Endothelial cell of umbilical vein (primary cell): ENCODE results near the gene TRIM2. TPM values are rescaled to one million over a fixed set of nuclear protein-coding genes. Genes with fewer than 3 reads are reported as not detected.

Experiments used
- BruUV-seq: library from RNA; stranded (reverse); fragments of 400-500 nt; replicated peaks from 2 replicates; lab custom pipeline; 2021; lab: Mats Ljungman, UMichigan
- CTCF ChIA-PET: fragments of 300-600, 350-600 bp; sonication (Branson Sonifier 250); formaldehyde crosslinking; loops from one replicate; lab custom pipeline; 2021; ENCODE audit warnings: antibody characterized with exemption, inconsistent platforms; lab: Charles Lee
- POLR2A ChIA-PET: fragments of 300-600, 350-600 bp; sonication (Branson Sonifier 250); formaldehyde crosslinking; loops from one replicate; lab custom pipeline; 2021; ENCODE audit warnings: antibody characterized with exemption, inconsistent platforms; lab: Charles Lee
- DNase-seq: peaks from one replicate; pipeline ENCODE4 v3.0.0-alpha.2; 2011; ENCODE audit warnings: low read depth, low spot score
- FAIRE-seq: peaks from 2 replicates; lab custom pipeline; 2011; peaks lifted over from hg19 to GRCh38; lab: Jason Lieb, UNC
- H2AFZ ChIP-seq: 2 replicates; pipeline ENCODE4 v1.6.0; 2012; ENCODE audit warnings: low read depth, low read length, control low read depth, inconsistent platforms
- H3K27ac ChIP-seq: 2 replicates; pipeline ENCODE4 v1.5.1; 2011; ENCODE audit warnings: low read depth, mild to moderate bottlenecking, control low read depth, low read length, moderate library complexity; ENCODE audit not compliant: insufficient read depth
- H3K27me3 ChIP-seq, 2 experiments: 2 replicates each; pipeline versions ENCODE4 v1.6.0 to v1.6.1; 2011; ENCODE audit warnings: low read length in 2 of 2, mixed read lengths in 1 of 2; ENCODE audit not compliant: control insufficient read depth in 2 of 2, insufficient read depth in 2 of 2
- H3K36me3 ChIP-seq, 2 experiments: 2 replicates in 1 of 2; 3 replicates in 1 of 2; pipeline ENCODE4 v1.5.1; 2011; ENCODE audit warnings: low read length in 2 of 2, mild to moderate bottlenecking in 1 of 2, moderate library complexity in 1 of 2; ENCODE audit not compliant: control insufficient read depth in 2 of 2, insufficient read depth in 2 of 2; ENCODE audit errors: extremely low read depth in 1 of 2
- H3K4me1 ChIP-seq: 3 replicates; pipeline ENCODE4 v1.5.1; 2011; ENCODE audit warnings: mild to moderate bottlenecking, low read length; ENCODE audit not compliant: control insufficient read depth, insufficient read depth; ENCODE audit errors: extremely low read depth
- H3K4me2 ChIP-seq: 2 replicates; pipeline ENCODE4 v1.6.1; 2011; ENCODE audit warnings: low read length, control low read depth, mixed read lengths; ENCODE audit not compliant: insufficient read depth
- H3K4me3 ChIP-seq, 3 experiments: fragments of 200-600 bp in 1 of 3; sonication (generic), shearing (Covaris generic) in 1 of 3; replicated peaks in 1 of 3; 2 replicates each; pipeline ENCODE4 v1.5.1; 2011 to 2016; ENCODE audit warnings: control low read depth in 3 of 3, low read length in 3 of 3, mild to moderate bottlenecking in 2 of 3, inconsistent platforms in 1 of 3, low read depth in 1 of 3, moderate library complexity in 1 of 3; ENCODE audit not compliant: insufficient read depth in 1 of 3
- H3K79me2 ChIP-seq: 2 replicates; pipeline ENCODE4 v1.6.0; 2012; ENCODE audit warnings: low read length, inconsistent platforms; ENCODE audit not compliant: control insufficient read depth, insufficient read depth
- H3K9ac ChIP-seq: replicated peaks from 2 replicates; pipeline ENCODE3; 2011; ENCODE audit warnings: low read length, control low read depth; ENCODE audit not compliant: insufficient read depth; ENCODE audit errors: extremely low read depth
- H3K9me1 ChIP-seq: replicated peaks from 3 replicates; pipeline ENCODE4 v1.6.0; 2011; ENCODE audit warnings: mild to moderate bottlenecking, low read length; ENCODE audit not compliant: control insufficient read depth, insufficient read depth; ENCODE audit errors: extremely low read depth
- H3K9me3 ChIP-seq: replicated peaks from 2 replicates; pipeline ENCODE4 v1.5.1; 2012; ENCODE audit warnings: low read length, inconsistent platforms; ENCODE audit not compliant: control insufficient read depth, insufficient read depth
- H4K20me1 ChIP-seq: replicated peaks from 2 replicates; pipeline ENCODE3; 2011; ENCODE audit warnings: mild to moderate bottlenecking, low read length; ENCODE audit not compliant: control insufficient read depth, insufficient read depth; ENCODE audit errors: extremely low read depth
- CTCF ChIP-seq, 2 donors: IDR thresholded peaks; 1 replicate in 1 of 2; 2 replicates in 1 of 2; pipeline ENCODE4 v1.5.1; 2011; ENCODE audit warnings: low read length in 2 of 2, mild to moderate bottlenecking in 2 of 2, moderate library complexity in 2 of 2, control low read depth in 1 of 2, inconsistent platforms in 1 of 2, low read depth in 1 of 2; ENCODE audit not compliant: insufficient read depth in 1 of 2; ENCODE audit errors: extremely low read depth in 1 of 2
- EZH2 ChIP-seq: IDR thresholded peaks from 2 replicates; pipeline ENCODE4 v1.6.1; 2012; ENCODE audit warnings: borderline replicate concordance, low read depth, mild to moderate bottlenecking, moderate library complexity, low read length, inconsistent platforms; ENCODE audit not compliant: severe bottlenecking
- FOS ChIP-seq: IDR thresholded peaks from 2 replicates; pipeline ENCODE4 v1.6.1; 2011; ENCODE audit warnings: mild to moderate bottlenecking, low read length, moderate library complexity, borderline replicate concordance; ENCODE audit not compliant: insufficient read depth
- GATA2 ChIP-seq: IDR thresholded peaks from 2 replicates; pipeline ENCODE4 v1.7.0; 2011; ENCODE audit warnings: low read depth, mild to moderate bottlenecking, moderate library complexity, mixed read lengths, low read length; ENCODE audit not compliant: insufficient read length, insufficient read depth
- JUN ChIP-seq: IDR thresholded peaks from 2 replicates; pipeline ENCODE4 v1.6.1; 2011; ENCODE audit warnings: borderline replicate concordance, low read depth; ENCODE audit not compliant: insufficient read length, insufficient read depth
- MAX ChIP-seq: IDR thresholded peaks from 2 replicates; pipeline ENCODE4 v1.6.1; 2011; ENCODE audit not compliant: insufficient read depth, insufficient read length
- MYC ChIP-seq: IDR thresholded peaks from one replicate; pipeline ENCODE4 v1.6.1; 2011; ENCODE audit warnings: mild to moderate bottlenecking, low read depth, low read length
- POLR2A ChIP-seq: IDR thresholded peaks from 2 replicates; pipeline ENCODE4 v1.6.1; 2012; ENCODE audit warnings: low read depth, mild to moderate bottlenecking, control low read depth, low read length
- POLR2AphosphoS5 ChIP-seq: IDR thresholded peaks from 2 replicates; pipeline ENCODE4 v1.6.1; 2012; ENCODE audit warnings: low read depth, mild to moderate bottlenecking, control low read depth, low read length, moderate library complexity; ENCODE audit not compliant: insufficient read depth
- dilution Hi-C: fragments of 300-500 bp; cut with MboI; formaldehyde crosslinking; loops from one replicate; pipeline ENCODE4 v1.15.0; 2019; ENCODE audit warnings: low sequenced_read_pairs; ENCODE audit not compliant: extremely low pct_ligation_motif_present
- intact Hi-C: fragments of 100-400 bp; cut with micrococcal nuclease; formaldehyde crosslinking; loops from one replicate; pipeline ENCODE4 v1.10.0; 2022
- polyA plus RNA-seq, 4 experiments: library from polyadenylated mRNA; depleted of rRNA in 3 of 4; stranded (reverse) in 3 of 4; unstranded in 1 of 4; fragments of >200 nt; gene quantifications; 2 replicates each; pipeline versions ENCODE4 v1.2.1 to v1.2.3, GENCODE V29; 2011 to 2012; ENCODE audit warnings: missing spikeins in 1 of 4
- total RNA-seq: library from RNA; stranded (reverse); gene quantifications from 2 replicates; pipeline ENCODE4 v1.2.3, GENCODE V29; 2021

The TRIM2 gene
- total and polyA plus RNA-seq, 2 donors (not counting 3 experiments of a cell fraction or from before 2014, with no cell fraction given), result 6.8 to 19.7 TPM

- Histone ChIP-seq H4K20me1 (no peaks in the 10 kb centered on the region), H3K27me3 (no peaks in the 10 kb centered on the region), H3K4me2 (no peak overlapping the region), H3K9ac (no peak overlapping the region), H3K27ac (no peak overlapping the region), H3K36me3 (no peaks in the 10 kb centered on the region), H3K4me3 (no peak overlapping the region), H3K79me2 (no peaks in the 10 kb centered on the region), H3K9me3 (no peaks in the 10 kb centered on the region), H3K9me1 (no peaks in the 10 kb centered on the region), H2AFZ (no peak overlapping the region), H3K4me1 (no peaks in the 10 kb centered on the region)
- no peak for DNase-seq
- TF ChIP-seq CTCF (IDR thresholded peaks at IDR 0.05; ENCODE audit: extremely low read depth in 1 of 2, insufficient read depth in 1 of 2, low read depth in 1 of 2, low read length in 2 of 2) (no peak), MYC (no peak)
- CTCF ChIA-PET, result interaction anchor here (1.8 kb wide), 1 partner anchor 36 kb away, joined by 6 read pairs; no protein-coding TSS in a partner anchor
- no peak for FAIRE-seq
- POLR2A ChIA-PET, result no interaction called here
- dilution Hi-C loops (no loop called here), intact Hi-C loops (no loop called here)
- no TSS peak for BruUV-seq
These were observed 25.1 kb upstream of the TRIM2 start for GRCh38 chr4:153179100-153179499.

GRCh38 chr4:153181293-153181692 lies 22.9 kb upstream of the TRIM2 start:
- DNase-seq (no peak), FAIRE-seq (no peak)
- ChIA-PET POLR2A (no interaction called here), CTCF (interaction anchor here (1.2 kb wide), 1 partner anchor 38 kb away, joined by 4 read pairs; no protein-coding TSS in a partner anchor)
- TF ChIP-seq MYC (no peak), CTCF (IDR thresholded peaks at IDR 0.05; ENCODE audit: extremely low read depth in 1 of 2, insufficient read depth in 1 of 2, low read depth in 1 of 2, low read length in 2 of 2) (no peak), FOS (no peak), JUN (no peak), POLR2AphosphoS5 (no peak), EZH2 (no peak), MAX (no peak), GATA2 (no peak), POLR2A (no peak)
- no peak overlapping the region for H3K9ac ChIP-seq
- H3K27ac ChIP-seq, result no peak overlapping the region
- no peaks in the 10 kb centered on the region for H3K9me3 ChIP-seq
- dilution Hi-C loops (no loop called here), intact Hi-C loops (no loop called here)
- BruUV-seq, result no TSS peak
- H3K4me1 ChIP-seq, result no peaks in the 10 kb centered on the region
- no peaks in the 10 kb centered on the region for H4K20me1 ChIP-seq
- H3K9me1 ChIP-seq, result no peaks in the 10 kb centered on the region
- no peaks in the 10 kb centered on the region for H3K79me2 ChIP-seq
- peaks cover 0 to 9% of the 10 kb centered on the region in 2 experiments for H3K27me3 ChIP-seq
- no peak overlapping the region for H2AFZ ChIP-seq
- H3K4me3 ChIP-seq, result no peak overlapping the region
- no peak overlapping the region for H3K4me2 ChIP-seq
- H3K36me3 ChIP-seq, result no peaks in the 10 kb centered on the region
